ENCODE measurements around the gene NR0B1. TPM values are rescaled to one million over a fixed set of nuclear protein-coding genes. Genes with fewer than 3 reads are reported as not detected.

Gene NR0B1
- 0.42 TPM in 1 of 2 replicates, not detected in the other for total RNA-seq
- not detected for polyA plus RNA-seq (2012)

- no peak for DNase-seq (ENCODE audit: low read depth)
These were observed at the start of gene NR0B1 for GRCh38 chrX:30309139-30309571. Gene NR0B1, minus strand, starts transcription at chrX:30309390. Its CDS starts 27 bp downstream, at chrX:30309363.

- no peak for DNase-seq (ENCODE audit: low read depth)
These were observed 40.8 kb upstream of the NR0B1 start for GRCh38 chrX:30349946-30350345.

GRCh38 chrX:30343206-30343605 is 34.0 kb upstream of the NR0B1 start:
- no peak for DNase-seq (ENCODE audit: low read depth)

- DNase-seq (ENCODE audit: low read depth) = peak; percentile 5
These were observed 31.6 kb upstream of the NR0B1 start for GRCh38 chrX:30340753-30341152.

GRCh38 chrX:30327762-30328161 is 18.6 kb upstream of the NR0B1 start:
- no peak for DNase-seq (ENCODE audit: low read depth)

- peak; percentile 9 for DNase-seq (ENCODE audit: low read depth)
These were observed 8.1 kb upstream of the NR0B1 start for GRCh38 chrX:30317308-30317707.

- DNase-seq (ENCODE audit: low read depth) = peak; percentile 77
These were observed 4.1 kb upstream of the NR0B1 start for GRCh38 chrX:30313322-30313721.

- DNase-seq (ENCODE audit: low read depth) = no peak
These were observed 3.7 kb upstream of the NR0B1 start for GRCh38 chrX:30312858-30313257.

GRCh38 chrX:30310429-30311206 is 1.4 kb upstream of the NR0B1 start:
- no peak for DNase-seq (ENCODE audit: low read depth)

GRCh38 chrX:30308263-30309138 is 689 bp downstream of the NR0B1 start:
- DNase-seq (ENCODE audit: low read depth) = no peak

GRCh38 chrX:30307466-30307865 is 1.7 kb downstream of the NR0B1 start:
- no peak for DNase-seq (ENCODE audit: low read depth)

- DNase-seq (ENCODE audit: low read depth) = no peak
These were observed 4.3 kb downstream of the NR0B1 start for GRCh38 chrX:30304866-30305265.

GRCh38 chrX:30302956-30303355 is 6.2 kb downstream of the NR0B1 start:
- DNase-seq (ENCODE audit: low read depth) = peak; percentile 57

GRCh38 chrX:30301963-30302362 is 7.2 kb downstream of the NR0B1 start:
- no peak for DNase-seq (ENCODE audit: low read depth)

- DNase-seq (ENCODE audit: low read depth) = no peak
These were observed 8.0 kb downstream of the NR0B1 start for GRCh38 chrX:30301208-30301607.

- no peak for DNase-seq (ENCODE audit: low read depth)
These were observed 12.6 kb downstream of the NR0B1 start for GRCh38 chrX:30296408-30297254.

- DNase-seq (ENCODE audit: low read depth) = peak; percentile 77
These were observed 25.6 kb downstream of the NR0B1 start for GRCh38 chrX:30283456-30284200.

GRCh38 chrX:30282527-30282926 is 26.7 kb downstream of the NR0B1 start:
- no peak for DNase-seq (ENCODE audit: low read depth)

- no peak for DNase-seq (ENCODE audit: low read depth)
These were observed 28.8 kb downstream of the NR0B1 start for GRCh38 chrX:30280428-30280827.

GRCh38 chrX:30278365-30278764 is 30.8 kb downstream of the NR0B1 start:
- no peak for DNase-seq (ENCODE audit: low read depth)

GRCh38 chrX:30275498-30275897 is 33.7 kb downstream of the NR0B1 start:
- peak; percentile 36 for DNase-seq (ENCODE audit: low read depth)
